ENCODE results near the gene SPATA31D3. TPM values are rescaled to one million over a fixed set of nuclear protein-coding genes. Genes with fewer than 3 reads are reported as not detected.

The SPATA31D3 gene
- total RNA-seq, 4 donors from 2014 or later = not detected

DNA sequence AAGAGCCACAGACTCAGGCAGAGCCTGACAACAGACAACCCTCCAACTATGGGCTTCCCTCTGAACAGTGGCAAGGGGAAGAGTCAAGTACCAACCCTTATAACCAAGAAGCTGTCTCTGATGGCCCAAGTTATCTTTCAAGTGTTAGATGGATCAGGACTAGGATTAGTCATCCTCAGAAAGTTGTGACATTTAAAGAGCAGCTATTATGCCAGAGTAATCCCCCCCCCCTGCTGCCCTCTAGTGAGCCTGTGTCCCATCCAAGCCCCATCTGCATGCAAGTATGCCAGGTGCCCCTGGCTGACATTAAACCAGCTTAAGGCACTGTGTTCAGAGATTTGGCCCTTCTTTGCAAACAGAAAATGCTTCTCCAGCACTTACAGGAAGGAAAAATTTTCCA is 28.4 kb downstream of the SPATA31D3 start:
- DNase-seq (ENCODE audit: low spot score in 2 of 2) = no peak
- H3K36me3 ChIP-seq = no peaks in the 10 kb centered on the region
- H3K9me3 ChIP-seq = peaks cover 0 to 7% (median 0%) of the 10 kb centered on the region in 4 donors
- no peak overlapping the region for H3K27ac ChIP-seq
- no peaks in the 10 kb centered on the region for H3K4me1 ChIP-seq
- no peak overlapping the region for H3K4me3 ChIP-seq
- no peaks in the 10 kb centered on the region for H3K27me3 ChIP-seq
- TF ChIP-seq EP300 (IDR thresholded peaks at IDR 0.05) (no peak), POLR2A (IDR thresholded peaks at IDR 0.05) (no peak), CTCF (IDR thresholded peaks at IDR 0.05) (no peak)

DNA sequence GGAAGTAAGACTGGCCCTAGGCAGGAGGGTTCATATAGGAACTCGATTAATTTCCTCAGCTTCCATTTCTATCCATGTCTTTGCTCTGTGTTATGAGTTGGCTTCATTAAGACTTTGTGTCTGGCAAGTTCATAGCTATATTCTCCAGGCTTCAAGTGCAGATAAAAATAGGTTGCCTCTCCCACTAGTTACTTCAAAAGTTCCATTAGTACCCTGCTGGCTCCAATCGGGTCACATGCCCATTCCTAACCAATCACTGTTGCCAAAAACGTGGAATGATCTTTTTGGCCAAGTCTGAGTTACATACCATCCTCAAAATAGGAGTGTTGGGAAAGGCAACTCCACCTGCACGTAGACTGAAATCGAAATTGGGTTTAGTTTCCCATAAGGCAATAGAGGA is 31.5 kb downstream of the SPATA31D3 start:
- Histone ChIP-seq H3K27me3 (no peaks in the 10 kb centered on the region), H3K27ac (no peak overlapping the region), H3K4me3 (no peak overlapping the region), H3K4me1 (no peaks in the 10 kb centered on the region), H3K36me3 (no peaks in the 10 kb centered on the region), H3K9me3 (peaks cover 0 to 10% (median 0%) of the 10 kb centered on the region in 4 donors)
- no peak for DNase-seq (ENCODE audit: low spot score in 2 of 2)
- 93% methylated on average over 5 of the region's 5 CpGs for WGBS, 2 donors
- no peak for TF ChIP-seq EP300 (IDR thresholded peaks at IDR 0.05)
- no peak for TF ChIP-seq POLR2A (IDR thresholded peaks at IDR 0.05)
- no peak for TF ChIP-seq CTCF (IDR thresholded peaks at IDR 0.05)

DNA sequence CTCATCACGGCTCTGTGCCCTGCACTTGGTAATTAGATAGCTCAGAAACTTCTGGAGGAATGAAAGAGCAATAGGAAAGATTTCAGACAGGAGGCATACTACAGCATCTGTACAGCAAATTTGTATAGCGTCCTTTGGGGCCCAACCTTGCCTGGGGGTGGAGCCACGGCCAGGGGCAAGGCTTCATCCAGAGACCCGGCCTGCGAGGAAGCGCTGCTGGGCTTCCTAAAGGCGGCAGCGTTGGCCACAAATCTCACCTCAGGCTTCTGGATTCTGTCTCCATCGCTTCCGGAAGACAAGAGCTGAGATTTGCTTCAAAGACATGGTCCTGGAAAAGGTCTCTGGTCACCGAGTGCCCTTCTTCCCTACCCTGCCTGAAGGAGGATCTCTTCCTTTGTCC is 33.1 kb downstream of the SPATA31D3 start:
- Histone ChIP-seq H3K4me3 (no peak overlapping the region), H3K27ac (no peak overlapping the region), H3K4me1 (no peaks in the 10 kb centered on the region), H3K9me3 (peaks cover 0 to 10% (median 0%) of the 10 kb centered on the region in 4 donors), H3K36me3 (no peaks in the 10 kb centered on the region), H3K27me3 (no peaks in the 10 kb centered on the region)
- no peak for TF ChIP-seq POLR2A (IDR thresholded peaks at IDR 0.05)
- TF ChIP-seq CTCF (IDR thresholded peaks at IDR 0.05) = no peak
- no peak for TF ChIP-seq EP300 (IDR thresholded peaks at IDR 0.05)
- no peak for DNase-seq (ENCODE audit: low spot score in 2 of 2)
- WGBS, 2 donors = 92 to 93% methylated on average over 11 of the region's 11 CpGs

- WGBS, 2 donors = 83 to 87% methylated on average over 2 of the region's 2 CpGs
- no peak for DNase-seq (ENCODE audit: low spot score in 2 of 2)
- TF ChIP-seq POLR2A (IDR thresholded peaks at IDR 0.05) = no peak
- no peak for TF ChIP-seq EP300 (IDR thresholded peaks at IDR 0.05)
- TF ChIP-seq CTCF (IDR thresholded peaks at IDR 0.05) = no peak
- H3K27ac ChIP-seq = no peak overlapping the region
- no peaks in the 10 kb centered on the region for H3K4me1 ChIP-seq
- peaks cover 0 to 4% (median 0%) of the 10 kb centered on the region in 4 donors for H3K9me3 ChIP-seq
- H3K27me3 ChIP-seq = no peaks in the 10 kb centered on the region
- H3K36me3 ChIP-seq = no peaks in the 10 kb centered on the region
- H3K4me3 ChIP-seq = no peak overlapping the region
Measured at GRCh38 chr9:81979196-81979595, 35.9 kb downstream of the SPATA31D3 start.

GRCh38 chr9:81980568-81980967 is 37.3 kb downstream of the SPATA31D3 start:
- no peak overlapping the region for H3K4me3 ChIP-seq
- no peak for DNase-seq (ENCODE audit: low spot score in 2 of 2)
- H3K27ac ChIP-seq = no peak overlapping the region
- no peaks in the 10 kb centered on the region for H3K36me3 ChIP-seq
- TF ChIP-seq EP300 (IDR thresholded peaks at IDR 0.05) = no peak
- no peak for TF ChIP-seq CTCF (IDR thresholded peaks at IDR 0.05)
- no peak for TF ChIP-seq POLR2A (IDR thresholded peaks at IDR 0.05)
- H3K4me1 ChIP-seq = no peaks in the 10 kb centered on the region
- H3K27me3 ChIP-seq = no peaks in the 10 kb centered on the region
- peaks cover 0 to 3% (median 0%) of the 10 kb centered on the region in 4 donors for H3K9me3 ChIP-seq
